GM03348 (cell line): Measurements from ENCODE around the gene KRR1.
"Not testable (repeated sequence)": the region's sequence is repeated elsewhere in the genome, so short reads cannot be mapped to it uniquely, and the experiment has no call there.

Experiments used
- DNase-seq: peaks from one replicate; pipeline ENCODE4 v3.0.0; 2012; ENCODE audit warnings: low spot score

Gene KRR1

DNA sequence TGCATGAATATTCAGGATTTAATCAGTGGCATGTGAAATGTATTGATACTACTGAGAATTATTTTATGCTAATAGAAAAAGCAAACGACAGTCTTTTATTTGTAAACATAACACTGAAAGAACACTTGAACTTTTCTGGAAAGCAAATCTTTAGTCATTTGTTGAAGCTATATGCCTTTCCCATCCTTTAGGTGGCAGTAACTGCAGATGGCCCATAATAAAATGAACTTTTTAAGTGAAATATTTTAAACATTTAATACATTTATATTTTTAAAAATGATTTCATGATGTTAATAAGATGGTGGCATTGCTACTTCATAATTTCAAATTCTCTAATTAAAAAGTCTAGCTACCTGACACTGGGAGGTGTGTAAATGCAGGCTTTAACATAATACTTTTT lies 13.9 kb upstream of the KRR1 start:
- DNase-seq = peak; percentile 12

DNA sequence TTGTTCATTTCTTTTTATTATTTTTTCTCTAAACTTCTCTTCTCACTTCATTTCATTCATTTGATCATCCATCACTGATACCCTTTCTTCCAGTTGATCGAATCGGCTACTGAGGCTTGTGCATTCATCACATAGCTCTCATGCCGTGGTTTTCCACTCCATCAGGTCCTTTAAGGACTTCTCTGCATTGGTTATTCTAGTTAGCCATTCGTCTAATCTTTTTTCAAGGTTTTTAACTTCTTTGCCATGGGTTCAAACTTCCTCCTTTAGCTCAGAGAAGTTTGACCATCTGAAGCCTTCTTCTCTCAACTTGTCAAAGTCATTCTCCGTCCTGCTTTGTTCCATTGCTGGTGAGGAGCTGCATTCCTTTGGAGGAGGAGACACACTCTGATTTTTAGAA lies 10.7 kb upstream of the KRR1 start:
- not testable (repeated sequence) for DNase-seq

DNA sequence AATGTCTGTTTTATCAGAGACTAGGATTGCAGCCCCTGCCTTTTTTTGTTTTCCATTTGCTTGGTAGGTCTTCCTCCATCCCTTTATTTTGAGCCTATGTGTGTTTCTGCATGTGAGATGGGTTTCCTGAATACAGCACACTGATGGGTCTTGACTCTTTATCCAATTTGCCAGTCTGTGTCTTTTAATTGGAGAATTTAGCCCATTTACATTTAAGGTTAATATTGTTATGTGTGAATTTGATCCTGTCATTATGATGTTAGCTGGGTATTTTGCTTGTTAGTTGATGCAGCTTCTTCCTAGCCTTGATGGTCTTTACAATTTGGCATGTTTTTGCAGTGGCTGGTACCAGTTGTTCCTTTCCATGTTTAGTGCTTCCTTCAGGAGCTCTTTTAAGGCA lies 9.8 kb upstream of the KRR1 start:
- DNase-seq = not testable (repeated sequence)

DNA sequence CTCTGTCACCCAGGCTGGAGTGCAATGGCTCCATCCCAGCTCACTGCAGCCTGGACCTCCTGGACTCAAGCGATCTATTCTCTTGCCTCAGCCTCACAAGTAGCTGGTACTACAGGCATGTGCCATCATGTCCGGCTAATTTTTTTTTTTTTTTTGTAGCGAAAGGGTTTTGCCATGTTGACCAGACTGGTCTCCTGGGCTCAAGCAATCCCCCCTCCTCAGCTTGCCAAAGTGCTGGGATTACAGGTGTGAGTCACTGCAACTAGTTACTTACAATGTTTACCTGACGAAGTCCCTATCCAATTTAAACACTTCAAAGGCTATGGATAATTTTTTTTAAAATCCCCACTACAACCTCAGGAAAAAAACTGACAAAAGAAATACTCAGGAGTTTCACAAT lies 1.8 kb downstream of the KRR1 start:
- DNase-seq = no peak

DNA sequence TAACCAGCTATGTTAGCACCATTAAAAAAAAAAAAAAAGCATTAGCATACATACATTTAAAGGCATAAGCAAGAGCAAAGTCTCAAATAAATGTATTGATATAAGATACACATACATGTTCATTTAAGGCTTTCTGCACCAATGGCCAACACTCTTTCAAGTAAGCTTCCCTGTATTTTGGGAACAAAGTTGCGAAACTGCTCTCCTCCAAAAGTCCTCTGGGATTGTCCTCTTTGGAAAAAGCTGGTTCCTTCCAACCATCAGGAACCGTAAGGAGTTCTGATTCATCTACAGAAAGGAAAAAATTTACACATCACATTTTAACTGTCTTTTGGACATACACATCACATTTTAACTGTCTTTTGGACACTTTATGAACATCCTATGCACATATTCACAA lies 3.2 kb downstream of the KRR1 start:
- DNase-seq = no peak

DNA sequence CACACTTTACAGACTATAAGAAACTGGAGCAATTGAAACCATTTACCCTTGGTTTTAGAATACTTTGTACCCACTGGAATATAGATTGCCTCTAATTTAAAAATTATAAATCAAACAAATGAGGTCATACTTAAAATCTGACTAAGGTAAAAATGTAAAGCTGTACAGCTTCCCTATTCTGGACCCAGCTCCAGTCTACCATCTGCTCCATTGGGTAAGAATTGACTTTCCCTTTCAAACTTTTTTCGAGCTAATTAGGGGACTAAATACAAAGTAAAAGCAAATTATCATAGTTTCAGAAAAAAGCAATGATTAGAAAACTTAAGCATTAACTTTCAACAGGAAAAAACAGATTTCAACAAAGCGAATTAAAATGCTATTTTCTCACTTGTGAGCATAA lies 4.3 kb downstream of the KRR1 start:
- DNase-seq = no peak

DNA sequence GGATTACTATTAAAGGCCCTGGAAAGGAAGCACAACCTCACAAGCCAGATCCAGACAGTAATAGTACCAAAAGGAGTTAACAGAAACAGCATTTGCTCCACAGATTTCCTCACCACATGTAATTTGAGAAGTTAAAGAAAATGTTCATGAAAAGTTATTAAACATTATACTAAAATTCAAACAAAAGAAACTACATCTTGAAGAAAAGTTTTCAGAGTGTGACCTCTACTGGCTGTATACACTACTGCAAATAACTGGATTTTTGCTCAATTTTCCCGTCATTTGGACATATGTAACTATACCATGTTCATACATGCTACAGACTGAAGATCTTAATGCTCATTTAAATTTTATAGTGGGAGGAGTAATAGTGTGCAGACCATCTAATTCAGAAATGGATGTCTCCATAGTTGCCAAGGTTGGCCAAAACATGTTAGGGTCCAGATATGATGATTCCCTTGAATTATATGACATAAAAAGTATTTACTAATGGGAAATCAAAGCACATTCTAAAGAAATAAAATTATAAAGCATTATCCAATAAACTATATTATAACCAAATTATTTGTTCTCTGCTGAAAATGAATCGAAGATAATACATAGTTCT lies 5.6 kb downstream of the KRR1 start:
- no peak for DNase-seq

DNA sequence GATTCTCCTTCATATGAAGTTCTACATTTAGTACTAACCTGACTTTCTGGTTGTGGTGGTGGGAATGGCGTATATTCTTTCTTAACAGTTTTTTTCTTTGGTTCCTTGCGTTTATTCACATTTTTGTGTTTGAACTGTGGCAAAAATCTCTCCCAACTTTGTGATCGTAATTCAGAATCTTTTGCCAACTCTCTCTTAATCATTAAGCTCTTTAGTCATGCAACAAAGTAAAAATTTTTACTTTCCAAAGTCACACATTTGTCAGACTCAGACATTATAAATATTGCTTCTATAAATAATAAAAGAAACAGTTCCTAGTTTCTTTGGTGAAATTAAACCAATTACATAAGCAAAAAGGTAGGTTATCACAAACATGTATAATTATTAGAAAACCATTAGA lies 7.5 kb downstream of the KRR1 start:
- no peak for DNase-seq

DNA sequence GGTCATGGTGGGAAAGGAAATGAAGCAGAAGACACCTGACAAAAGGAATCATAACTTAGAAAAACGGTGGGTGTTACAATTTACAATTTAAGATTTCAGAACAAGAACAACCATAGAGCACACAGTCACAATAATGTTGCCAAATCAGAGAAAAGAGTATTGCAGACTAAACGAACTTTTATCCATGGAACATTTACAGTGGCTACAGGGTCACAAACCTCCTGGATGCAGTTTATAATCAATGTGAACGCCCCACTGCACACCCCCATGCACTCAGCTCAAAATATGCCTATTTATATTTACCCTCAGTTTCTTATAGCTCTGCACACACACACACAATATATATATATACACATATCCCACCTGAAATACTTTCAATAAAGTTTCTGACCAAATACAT lies 8.0 kb downstream of the KRR1 start:
- no peak for DNase-seq

DNA sequence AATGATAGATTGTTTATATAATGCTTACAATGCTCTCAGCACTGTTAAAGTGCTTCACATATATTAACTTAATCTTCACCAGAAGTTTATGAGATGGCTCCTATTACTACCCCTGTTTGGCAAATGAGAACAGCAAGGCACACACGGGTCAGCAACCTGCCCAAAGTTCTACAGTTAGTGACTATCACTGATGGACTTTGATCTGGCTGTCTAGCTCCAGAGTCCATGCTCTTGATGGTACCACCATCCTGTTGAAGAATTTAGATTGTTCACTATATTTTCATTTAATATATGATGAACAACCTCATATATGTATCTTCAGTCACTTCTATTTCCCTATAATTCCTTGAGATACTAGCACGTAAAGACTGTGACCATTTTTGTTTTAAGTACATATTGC lies 20.2 kb downstream of the KRR1 start:
- no peak for DNase-seq

DNA sequence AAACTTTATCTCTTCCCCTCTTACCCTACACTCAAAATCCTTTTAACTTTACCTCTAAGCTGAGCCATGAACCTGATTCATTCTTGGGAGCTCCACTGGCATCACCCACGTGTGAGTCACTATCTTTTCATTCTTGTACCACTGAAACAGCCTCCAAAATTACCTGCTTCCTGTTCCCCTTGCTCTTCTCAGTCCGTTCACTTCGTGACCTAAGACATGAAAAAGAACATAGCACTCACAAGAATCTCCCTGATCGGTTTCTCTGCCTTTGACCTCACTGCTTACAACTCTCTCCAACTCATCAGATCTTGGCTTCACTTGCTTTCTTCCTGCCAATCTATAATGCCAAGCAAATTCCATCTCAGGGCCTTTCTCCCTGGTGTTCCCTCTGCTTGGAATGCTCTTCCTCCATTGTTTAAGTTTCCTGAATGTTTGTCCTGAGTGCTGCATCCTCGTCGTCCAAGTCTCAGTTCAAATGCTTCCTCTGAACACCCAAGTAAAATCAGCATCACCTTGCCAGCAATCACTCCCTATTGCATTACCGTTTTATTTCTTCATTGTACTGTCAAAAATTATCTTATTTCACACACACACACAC lies 21.7 kb downstream of the KRR1 start:
- DNase-seq = no peak

DNA sequence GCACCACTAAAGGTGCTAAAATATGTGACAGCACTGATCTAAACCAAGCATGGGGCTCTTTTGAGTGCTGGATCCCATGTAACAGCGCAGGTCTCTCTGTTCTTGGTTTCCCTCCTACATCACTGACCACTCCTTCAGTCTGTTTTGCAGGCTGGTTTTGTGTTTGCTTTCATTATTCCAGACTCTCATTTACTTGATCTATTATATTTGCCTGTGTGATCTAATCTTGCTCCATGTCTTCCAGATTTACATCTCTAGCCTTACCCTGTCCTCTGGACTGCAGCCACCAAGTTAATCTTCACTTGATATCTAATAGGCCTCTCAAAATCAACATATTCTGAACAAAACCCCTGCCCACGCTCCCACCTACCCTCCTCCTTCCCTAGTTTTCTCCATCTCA lies 22.2 kb downstream of the KRR1 start:
- DNase-seq = no peak

DNA sequence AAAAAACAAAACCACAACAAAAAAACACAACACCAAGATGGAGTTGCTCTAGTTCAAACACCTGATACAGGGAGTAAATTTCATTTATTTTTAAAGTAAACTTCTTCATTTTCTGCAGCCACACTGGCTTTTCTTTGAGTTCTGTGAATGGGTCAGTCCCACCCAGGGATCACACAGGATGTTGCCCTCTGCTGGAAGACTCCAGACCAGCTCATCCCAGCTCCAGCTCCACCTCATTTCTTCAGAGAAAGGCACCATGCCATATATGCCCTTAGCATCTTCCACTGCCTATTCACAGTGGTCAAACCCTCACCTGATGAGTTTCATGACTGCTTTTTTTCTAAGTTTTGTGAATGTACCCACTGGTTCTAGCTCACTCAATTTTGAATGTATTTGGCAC lies 22.9 kb downstream of the KRR1 start:
- DNase-seq = peak; percentile 69

DNA sequence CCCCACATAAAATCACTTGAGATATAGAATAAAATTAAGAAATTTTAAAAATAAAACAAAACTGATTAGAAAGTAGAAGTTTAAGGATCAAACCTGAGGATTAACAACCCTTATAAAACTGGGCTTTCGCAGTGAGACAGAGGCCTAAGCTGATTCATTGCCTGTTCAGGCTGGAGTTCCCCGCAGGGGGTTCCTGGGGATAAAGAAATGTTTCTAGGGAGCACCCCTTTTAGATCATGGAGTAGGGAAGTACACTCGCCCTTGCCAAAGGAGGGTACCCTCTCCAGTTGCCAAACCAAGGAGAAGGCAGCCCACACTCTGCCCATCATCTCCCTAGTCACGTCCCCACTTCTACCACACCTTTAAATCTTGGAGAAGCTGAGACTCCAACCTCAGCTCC lies 24.1 kb downstream of the KRR1 start:
- DNase-seq = no peak

DNA sequence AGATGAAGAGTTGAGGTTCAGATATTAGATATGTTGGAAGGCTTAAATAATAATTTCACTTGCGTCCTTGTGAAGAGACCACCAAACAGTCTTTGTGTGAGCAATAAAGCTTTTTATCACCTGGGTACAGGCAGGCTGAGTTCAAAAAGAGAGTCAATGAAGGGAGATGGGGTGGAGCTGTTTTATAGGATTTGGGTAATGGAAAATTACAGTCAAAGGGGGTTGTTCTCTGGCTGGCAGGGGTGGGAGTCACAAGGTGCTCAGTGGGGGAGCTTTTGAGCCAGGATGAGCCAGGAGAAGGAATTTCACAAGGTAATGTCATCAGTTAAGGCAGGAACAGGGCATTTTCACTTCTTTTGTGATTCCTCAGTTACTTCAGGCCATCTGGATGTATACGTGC lies 27.0 kb downstream of the KRR1 start:
- DNase-seq = not testable (repeated sequence)

DNA sequence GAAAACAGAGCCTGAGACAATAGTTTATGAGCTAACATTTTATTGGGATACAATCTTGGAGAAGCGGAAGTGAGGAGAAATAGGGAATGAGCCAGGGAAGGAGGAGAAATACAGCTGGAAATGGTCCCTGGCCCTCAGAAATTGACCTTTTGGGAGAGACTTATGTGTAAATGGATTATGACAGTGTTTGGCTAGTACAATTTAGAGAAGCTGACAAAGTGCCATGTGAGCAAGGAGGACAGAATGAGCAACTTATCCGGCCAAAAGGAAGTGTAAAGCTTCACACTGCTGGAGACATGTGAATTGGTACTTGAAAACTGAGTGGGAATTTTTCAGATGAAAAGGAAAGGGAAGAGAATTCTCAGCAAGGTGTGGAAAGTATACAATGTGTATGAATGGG lies 28.0 kb downstream of the KRR1 start:
- DNase-seq = no peak

DNA sequence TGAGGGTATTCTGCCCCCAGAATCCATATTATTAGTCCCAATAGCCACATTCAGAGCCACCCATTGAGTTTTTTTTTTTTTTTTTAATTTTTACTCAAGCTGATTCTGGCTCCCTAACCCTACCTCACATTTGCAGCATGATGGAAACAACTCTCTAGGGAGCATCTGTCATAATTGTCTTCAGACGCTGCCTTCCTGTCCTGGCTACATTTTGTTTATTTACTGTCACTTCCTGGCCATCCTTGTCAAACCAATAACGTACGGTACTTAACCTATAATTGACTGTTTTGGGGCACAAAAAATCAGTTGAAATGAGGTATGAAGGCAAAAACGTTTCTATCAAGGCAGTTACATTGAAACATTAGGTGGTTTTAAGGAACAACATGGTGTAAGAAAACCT lies 28.8 kb downstream of the KRR1 start:
- no peak for DNase-seq

DNA sequence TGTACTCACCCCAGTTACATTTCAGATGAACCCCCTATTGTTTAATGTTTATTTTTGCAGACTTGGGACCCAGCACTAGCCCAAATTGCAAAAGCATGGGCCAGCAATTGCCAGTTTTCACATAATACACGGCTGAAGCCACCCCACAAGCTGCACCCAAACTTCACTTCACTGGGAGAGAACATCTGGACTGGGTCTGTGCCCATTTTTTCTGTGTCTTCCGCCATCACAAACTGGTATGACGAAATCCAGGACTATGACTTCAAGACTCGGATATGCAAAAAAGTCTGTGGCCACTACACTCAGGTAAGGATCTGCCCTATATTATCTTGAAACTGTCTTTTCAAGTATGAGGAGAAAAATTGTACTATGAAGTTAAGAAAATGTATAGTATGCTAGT lies 29.6 kb downstream of the KRR1 start:
- peak; percentile 27 for DNase-seq

DNA sequence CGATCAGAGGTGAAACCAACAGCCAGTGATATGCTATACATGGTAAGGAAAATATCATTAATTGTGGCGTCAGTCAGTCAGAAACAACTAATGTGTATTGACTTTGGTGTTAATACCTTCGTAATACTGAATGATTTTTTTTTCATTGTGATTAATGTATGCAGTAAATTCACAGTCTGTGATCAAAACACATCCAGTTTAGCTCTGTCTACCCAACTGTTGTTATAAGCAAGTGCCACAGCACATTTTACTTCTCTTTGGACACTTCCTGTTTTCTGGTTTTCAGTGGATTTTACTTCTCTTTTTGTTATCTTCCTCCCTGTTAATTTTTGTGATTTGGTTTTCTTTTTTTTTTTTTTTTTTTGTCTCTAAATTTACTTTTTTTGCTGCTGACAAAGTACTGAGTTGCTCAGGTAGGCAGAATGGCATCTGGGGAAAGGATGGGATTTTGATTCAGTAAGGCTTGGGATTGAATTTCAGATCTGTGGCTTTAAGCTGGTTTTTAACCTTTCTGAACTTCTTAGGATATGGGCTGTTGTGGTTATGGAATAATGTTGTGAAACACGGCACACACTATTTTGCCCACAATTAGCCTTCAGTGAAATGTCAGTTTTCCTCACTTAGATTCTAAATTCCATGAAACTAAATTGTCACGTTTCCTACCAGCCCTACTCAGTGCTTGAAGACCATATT lies 30.2 kb downstream of the KRR1 start:
- no peak for DNase-seq

DNA sequence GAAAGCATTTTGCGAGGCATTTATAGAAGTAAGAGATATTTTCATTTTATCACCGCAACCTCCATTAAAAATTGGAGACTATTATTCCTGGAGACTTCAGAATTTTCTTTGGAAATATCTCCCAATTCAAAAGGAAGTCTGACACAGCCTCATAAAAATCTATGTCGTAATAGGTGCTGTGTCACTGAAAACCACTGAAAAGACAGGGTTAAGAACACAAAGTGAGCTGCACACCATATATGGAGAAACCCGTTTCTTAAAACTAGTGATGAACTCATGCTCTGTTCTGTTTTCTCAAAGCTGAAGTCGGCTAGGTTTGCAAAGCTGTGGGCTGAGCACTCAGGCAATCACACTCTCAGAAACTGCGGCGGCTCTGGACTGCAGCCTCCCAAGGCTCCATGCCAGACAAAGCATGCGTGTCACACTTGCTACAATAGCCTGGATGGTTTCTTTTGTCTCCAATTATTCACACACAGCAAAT lies 30.9 kb downstream of the KRR1 start, which contains the start of gene GLIPR1:
TSS of gene GLIPR1 (plus strand) at position 287 of the 481 bp plus-strand sequence. CDS start at position 413, 126 bp downstream.
- peak; percentile 85 for DNase-seq

DNA sequence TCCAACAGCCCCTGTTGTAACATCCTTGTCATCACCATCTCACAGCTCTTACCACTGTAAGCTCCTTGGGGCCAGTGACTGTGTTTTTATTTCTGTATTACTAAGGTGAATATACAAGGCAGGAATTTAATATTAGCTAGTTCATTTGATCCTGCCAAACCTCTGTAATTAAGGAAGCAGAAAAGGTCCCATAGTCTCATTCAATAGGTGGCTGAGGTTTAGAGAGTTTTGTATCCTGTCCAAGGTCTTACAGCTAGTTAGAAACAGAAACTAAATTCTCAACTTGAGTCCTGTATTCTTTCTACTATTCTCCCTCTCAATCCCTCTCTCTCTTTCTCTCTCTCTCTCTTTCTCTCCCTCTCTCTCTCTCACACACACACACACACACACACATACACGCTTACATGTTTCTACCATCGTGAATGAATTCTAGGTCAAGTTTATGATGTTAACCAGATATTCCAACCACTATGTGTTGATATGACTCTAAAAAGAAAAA lies 31.4 kb downstream of the KRR1 start:
- DNase-seq = peak; percentile 31

DNA sequence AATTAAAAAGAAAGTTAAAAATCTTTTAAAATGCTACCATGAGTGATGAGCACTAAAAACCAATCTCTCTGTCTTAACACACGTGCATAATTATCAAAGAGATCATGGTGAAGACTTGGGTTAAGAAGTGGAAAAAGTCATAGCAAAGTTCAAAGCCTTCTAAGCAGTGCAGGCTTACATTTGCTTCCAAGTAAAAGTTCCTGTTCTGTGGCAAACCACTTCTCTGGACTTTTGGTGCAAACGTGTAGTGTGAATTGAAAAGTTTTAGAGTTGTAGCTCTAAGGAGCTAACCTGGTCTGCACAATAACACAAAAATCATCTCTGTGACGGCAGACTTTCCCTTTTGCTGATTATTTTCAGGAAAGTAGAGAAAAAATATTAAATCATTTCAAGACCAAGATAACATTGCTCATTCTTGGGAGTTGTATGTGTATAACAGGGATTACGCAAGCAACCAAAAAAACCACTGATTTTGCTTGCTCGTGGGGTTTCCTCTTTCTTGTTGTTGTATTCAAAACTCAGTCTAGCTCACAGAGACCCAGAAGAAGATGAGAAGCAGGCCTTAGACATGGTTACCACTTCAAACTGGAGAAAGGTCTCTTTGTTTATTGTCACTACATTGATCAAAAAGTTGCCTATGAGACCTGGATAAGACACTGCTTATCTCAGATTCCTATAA lies 33.2 kb downstream of the KRR1 start:
- peak; percentile 57 for DNase-seq

DNA sequence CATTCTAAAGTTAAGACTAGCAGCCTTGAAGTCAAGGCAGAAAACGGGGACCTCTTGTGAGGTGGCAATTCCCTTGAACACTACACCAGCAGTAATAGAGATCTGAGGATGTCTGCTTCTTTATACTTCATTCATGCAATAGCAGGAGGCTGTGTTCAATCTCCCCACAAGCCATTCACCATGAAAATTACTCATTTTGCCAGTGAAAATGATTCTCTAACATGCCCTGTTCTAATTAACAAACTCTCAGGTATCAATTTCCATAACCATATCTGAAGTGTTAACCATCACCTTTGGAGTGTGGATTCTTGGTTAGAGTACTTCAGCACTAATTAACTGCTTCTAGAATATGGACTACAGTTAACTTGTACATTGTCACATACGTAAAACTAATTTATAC lies 34.3 kb downstream of the KRR1 start:
- DNase-seq = no peak
